GM19324 (cell line): ENCODE data around the gene ANTKMT.

ENCODE experiments used
- ATAC-seq: cut with Tn5 transposase; IDR thresholded peaks from one replicate; pipeline ENCODE4 v1.9.1; 2021; ENCODE audit warnings: mild to moderate bottlenecking, moderate library complexity; ENCODE audit not compliant: unreplicated experiment, low FRiP score

The ANTKMT gene

DNA sequence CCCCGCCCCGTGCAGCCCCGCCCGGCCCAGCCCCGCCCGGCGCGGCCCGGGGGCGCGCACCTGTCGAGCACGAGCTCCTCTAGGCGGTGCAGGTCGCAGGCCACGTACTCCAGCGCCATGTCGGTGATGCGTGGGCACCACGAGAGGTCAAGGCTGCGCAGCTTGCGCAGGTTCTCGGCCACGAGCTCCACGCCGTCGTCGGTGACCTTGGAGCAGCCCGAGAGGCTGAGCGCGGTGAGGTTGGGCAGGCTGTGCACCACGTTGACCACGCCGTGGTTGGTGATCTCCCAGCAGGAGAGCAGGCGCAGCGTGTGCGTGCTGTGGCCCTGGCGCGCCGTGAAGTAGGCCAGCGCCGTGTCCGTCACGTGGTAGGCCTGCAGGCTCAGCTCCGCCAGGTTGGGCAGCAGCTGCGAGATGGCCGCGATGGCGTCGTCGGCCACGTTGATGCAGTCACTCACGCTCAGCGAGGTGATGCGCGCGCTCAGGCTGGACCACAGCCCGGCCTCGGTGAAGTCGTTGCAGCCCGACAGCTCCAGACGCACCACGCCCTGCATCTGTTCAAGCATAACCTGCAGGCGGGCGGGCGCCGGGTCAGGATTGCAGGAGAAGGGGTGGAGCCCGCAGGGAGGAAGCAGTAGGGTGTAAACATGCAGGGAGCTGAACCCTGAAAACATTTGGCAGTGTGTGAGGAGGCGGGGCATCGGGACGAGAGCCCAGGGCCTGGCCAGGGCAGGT is 25.4 kb upstream of the ANTKMT start:
- ATAC-seq: no peak

DNA sequence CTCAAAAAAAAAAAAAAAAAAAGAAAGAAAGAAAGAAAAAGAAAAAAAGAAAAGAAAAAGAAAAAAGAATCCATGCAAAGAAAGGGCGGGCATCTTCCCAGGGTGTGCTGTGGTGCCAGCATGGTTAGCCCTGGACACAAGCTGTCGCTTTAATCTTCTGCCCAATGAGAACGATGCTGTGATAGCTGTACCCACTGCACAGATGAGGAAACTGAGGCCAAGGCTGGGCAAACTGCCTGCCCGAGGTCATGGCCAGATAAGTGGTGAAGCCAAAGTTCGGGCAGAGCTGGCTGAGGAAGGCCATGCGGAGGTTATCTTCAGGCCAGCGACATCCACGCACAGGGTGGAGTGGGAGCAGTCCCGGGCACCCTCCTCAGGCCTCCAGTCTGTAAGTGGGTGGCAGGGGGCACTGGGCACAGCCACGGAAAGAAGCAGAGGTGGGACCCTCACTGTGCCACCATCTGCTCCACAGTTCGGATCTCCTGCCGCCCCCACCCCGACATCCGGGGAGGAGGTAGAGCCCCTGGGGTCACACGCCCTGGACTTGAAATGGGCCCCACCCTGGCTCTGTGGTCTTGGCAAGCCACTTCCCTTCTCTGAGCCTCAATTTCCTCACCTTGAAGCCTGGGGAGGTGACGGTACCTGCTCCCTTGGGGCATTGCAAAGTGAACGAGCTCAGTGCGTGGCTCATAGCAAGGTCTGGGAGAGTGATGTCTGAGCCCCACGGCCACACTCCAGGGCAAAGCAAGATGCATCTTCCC is 21.9 kb upstream of the ANTKMT start:
- no peak for ATAC-seq

DNA sequence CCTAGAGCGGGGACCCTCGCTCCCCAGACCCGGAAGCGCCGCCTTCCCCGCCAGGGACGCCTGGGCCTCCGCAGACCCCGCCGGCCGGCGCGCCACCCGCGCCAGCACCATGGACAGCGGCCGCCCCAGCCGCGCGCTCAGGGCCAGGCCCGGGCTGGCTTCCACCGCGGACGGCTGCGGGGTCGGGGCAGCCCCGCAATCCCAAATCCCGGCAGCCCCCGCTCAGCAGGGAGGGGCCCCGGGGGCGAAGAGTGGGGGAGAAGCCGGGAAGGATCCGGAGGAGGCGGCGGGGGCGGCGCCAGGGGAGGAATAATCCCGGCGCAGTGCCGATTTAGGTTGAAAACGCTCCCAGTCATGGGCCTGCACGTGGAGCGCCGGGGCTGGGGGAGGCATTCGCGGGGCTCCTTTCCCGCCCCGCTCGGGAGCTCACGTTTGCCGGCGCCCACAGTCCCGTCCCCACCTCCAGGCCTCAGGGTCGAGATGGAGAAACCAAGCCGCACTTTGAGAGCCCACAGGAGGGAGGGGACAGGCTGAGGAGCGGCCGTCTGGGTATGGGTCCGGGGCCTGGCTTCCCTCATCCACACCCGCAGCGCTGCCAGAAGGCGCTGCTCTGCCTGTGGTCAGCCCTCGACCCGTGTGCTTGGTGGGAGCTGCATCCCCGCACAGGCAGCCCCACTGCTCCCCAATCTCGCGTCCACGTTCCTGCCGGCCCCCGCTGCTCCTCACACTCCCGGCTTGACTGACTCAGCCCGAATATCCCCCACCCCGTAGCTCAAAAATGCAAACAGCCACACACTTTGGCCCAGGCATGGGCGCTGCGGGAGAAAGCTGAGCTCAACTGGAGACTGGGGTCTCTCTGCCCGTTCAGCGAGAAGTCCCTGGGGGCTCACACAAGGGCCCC is 20.0 kb upstream of the ANTKMT start:
- no peak for ATAC-seq

DNA sequence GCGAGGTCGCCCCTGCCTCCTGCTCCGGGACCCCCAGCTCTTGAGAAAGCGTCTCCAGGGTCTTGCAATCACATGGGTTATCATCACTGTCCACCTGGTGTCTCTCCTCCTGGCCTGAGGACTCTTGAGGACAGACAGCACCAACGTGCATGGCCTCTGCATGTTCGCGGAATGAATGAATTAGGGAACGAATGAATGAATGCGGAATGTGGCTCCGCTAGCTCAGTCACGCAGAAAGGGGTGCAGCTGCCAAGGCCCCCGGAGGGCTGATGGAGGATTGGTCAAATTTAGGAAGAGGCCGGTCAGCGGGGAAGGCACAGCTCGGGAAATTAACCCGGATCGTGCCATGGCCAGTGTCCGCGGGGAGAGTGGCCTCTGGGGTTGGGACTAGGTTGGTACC is 18.6 kb upstream of the ANTKMT start:
- ATAC-seq: no peak

DNA sequence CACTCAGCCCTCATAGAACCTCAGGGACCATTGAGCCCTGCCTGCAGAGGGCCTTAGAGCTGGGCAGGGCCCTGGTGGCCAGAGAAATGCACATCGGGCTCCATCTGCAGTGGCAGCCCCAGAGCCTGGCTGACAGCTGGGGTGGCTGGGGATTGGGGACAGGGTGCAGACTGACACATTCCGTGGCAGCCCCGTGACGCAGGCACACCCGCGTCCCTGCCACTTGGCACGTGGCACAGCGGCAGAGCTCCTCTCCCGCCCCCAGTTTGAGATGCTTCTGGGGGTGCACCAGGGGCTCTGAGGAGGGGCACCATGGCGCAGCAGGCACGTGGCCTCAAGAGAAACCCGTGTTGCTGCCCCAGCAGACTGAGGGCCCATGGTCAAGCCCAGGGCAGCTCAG is 17.5 kb upstream of the ANTKMT start:
- no peak for ATAC-seq

DNA sequence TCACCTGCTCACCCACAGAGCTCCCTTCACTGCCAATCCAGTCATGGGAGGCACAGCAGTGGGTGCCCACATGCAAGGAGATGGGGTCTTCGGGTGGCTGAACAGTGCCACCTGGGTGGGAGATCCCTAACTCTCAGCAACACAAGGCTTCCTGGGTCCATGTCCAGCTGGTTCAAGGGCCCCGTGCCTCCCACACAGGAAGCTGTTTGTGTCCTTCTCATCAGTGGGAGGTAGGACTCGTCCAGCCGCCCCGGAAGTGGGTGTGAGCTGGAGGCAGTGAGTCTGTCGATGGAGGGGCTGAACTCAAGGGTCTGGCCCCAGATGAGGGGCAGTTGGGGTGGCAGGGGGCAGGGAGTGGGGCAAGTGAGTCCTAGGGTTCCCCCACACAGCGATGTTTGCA is 16.9 kb upstream of the ANTKMT start:
- no peak for ATAC-seq

DNA sequence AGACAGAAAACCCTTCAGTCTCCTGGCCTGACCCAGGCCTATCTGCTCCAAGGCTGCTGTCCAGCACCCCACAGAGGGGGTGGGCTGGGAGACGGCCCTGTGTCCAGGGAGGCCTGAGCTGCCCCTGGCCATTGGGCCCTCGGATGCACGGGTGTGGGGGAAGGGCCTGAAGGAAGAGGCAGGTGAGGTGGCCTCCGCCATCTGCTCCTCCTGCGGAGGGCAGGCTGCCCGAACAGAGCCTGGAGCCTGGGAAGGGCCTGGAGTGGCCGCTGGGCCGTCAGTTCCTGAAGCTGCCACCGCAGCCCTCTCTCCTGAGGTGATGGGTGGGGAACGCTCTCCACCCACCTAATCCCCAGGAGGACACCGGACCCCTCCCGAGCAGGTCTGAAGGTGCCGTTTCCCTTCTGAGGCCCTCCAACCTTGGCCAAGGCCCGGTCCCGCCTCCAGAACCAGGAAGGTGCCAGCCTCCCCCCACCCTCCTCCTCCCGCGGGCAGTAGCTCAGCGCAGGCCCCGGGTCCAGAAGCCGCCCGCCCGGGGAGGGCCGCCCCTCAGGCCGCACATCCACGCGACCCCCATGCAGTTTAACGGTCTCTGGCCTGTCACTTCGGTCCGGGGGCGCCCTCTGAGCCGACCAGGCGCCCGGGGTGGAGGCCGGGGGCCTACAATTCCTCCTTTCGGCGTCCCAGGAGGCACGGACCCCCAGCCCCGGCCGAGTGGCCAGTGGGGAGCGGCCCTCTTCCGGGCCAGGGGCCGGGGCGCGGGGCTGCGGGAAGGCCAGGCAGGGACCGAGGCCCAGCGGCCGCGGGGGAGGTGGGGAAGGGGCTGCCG is 16.2 kb upstream of the ANTKMT start:
- ATAC-seq: no peak

DNA sequence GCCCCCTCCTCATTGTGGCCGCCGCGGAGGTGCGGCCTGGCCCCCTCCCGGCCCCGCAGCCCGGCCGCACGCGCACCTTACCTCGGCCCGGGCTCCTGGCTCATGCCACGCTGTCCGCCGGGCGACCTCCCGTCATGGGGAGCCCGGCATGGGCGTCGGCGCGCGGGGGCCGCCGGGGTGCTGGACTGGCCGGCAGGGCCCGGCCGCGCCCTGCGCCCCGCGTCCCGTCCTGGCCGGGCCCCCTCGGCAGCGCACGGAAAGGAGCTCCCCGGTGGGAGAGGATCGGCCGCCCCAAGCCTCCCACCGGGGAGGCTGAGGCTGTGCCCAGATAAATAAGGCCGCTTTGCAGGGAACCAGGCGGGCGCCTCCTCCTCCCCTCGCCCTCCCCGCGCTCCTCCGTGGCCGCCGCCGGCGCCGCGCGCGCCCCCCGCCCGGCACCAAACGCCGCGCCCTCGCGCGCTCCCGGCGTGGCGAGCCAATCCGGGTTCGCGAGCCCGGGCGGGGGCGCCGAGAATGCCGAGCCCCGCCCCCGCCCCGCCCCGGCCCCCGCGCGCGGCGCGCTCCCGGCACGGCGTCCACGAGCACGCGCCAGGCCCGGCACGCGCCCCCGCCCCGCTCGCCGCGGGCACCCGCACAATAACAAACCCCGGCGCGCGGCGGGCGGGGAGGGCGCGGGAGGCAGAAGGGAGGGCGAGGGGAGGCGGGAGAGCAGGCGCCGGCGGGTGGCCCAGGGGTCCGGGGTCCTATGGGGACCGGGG is 15.3 kb upstream of the ANTKMT start, which contains the start of gene FBXL16:
Gene FBXL16 (minus strand): TSS at position 371 of the 758 bp plus-strand sequence. CDS start 8,396 bp downstream, outside the sequence.
- ATAC-seq: no peak

DNA sequence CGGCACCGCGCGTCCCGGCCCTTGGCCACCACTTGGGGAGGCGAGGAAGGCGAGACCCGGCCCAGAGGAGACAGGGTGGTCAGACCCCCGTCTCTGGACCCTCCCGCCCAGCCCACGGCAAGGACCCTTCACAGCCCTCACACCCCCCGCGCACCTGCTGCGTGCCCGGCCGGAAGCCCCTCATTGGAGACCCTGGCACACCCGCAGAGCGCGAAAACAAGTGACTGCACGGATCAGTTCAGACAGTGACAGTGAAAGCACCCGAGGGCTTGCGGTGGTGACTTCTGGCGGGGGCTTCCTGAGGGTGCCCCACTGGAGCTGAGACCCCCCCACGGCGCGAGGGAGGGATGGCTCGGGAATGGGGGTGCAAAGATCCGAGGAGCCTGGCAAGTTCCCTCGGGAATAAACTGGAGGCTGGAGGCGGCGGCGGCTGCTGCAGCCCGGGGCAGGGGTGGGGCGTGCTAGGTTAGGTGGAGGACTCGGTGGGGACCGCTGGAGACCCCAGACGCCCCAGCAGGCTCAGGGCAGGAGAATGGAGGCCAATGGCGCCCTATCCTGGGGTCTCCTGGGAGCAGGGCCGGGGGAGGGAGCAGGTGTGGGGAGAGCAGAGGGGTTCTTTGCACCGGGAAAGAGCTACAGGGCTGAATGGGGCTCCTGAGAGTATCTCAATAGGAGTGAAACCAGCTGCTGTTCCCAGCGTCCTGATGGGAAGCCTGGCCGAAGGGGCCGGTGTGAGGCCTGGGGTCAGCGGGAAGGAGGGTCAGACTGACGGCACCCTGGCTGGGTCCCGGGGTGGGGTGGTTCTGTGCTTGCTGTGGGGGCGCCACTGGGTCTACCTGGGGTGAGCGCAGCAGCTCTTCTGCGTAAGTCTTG is 14.5 kb upstream of the ANTKMT start:
- no peak for ATAC-seq

DNA sequence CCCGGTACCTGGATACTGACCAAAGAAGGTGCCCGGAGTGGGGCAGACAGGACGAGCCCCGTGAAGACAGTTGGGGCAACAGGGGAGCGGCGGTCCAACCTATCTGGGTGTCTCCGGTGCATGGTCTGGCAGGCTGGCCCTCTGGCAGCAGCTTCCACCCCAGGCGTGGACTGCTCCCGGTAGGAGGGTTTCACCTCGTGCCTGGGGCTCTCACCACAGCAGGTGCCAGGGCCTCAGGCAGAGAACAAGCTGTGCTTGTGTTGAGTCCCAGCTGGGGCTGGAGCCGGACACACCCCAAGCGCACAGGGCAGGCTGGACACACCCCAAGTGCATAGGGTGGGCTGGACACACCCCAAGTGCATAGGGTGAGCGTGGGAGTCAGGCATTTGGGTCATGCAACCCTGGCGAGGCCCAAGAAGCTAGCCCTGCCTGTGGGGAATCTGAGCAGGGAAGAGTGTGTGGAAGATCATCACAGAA is 13.8 kb upstream of the ANTKMT start:
- no peak for ATAC-seq

DNA sequence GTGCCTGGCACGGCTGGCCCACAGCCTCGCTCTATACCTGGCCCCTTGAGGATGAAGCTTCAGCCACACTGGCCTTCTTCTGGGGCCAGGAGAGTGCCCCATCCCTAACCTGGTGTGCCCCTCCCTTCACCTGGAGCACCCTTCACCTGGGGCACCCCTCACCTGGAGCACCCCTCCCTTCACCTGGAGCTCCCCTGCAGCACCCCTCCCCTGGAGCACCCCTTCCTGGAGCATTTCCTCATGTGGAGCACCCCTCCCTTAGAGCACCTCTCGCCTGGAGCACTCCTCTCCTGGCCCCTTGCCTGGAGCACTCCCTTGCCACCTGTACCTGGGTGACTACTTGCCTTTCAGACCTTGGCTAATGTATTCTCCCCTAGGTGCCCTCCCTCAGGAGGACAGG is 12.9 kb upstream of the ANTKMT start:
- no peak for ATAC-seq

DNA sequence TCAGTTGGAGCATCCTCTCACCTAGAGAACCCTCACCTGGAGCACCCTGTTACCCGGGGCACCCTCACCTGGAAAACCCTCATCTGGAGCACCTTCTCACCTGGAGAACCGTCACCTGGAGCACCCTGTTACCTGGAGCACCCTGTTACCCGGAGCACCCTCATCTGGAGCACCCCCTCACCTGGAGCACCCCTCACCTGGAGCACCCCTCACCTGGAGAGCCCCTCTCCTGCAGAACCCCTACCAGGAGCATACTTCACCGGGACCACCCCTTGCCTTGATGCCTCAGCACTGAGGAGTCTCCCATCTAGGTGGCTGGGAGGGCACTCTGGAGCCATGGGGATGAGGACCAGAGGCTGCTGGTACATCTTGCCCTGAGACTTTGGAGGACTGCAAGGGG is 12.0 kb upstream of the ANTKMT start:
- no peak for ATAC-seq

DNA sequence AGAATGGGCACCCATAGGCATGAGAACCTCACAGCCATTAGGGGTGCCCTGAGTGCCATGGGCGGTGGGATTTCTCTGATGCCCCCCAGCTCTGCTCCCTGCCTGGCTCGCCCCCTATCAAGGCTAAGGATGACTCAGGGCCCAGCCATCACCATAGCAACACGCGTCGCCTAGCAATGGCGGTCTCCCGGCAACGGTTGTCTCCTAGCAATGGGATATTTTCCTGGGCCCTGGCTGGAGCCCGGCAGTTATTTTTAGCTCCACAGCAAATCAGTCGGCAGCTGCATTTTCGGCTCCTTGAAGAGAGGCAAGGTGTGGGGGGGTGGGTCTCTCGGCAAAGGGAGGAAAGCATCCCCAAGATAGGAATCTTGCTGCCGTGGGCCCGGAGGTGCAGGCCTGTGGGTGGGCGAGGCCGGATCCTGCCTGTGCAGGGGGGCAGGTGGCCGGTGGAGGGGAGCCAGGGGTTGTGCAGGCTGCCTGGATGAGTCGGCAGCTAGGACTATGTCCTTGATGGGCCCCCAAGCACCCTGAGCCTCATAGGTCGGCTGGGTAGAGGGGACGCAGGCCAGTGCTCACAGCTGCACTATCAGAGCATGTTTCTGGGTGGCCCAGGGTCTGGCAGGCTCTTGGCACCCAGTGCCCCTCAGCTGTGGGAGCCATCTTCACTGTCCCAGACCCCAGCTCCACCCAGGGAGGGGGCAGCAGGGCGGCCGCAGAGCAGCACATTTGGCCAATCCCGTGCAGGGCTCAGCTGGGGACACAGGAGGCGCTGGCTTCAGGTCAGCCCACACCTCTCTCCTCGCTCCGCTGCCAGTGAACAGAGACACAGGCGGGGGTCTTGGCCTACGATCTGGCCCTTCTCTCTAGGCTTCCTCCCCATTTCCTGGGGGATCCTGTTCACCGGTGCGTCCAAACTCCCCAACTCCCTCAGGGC is 11.1 kb upstream of the ANTKMT start:
- ATAC-seq: no peak

DNA sequence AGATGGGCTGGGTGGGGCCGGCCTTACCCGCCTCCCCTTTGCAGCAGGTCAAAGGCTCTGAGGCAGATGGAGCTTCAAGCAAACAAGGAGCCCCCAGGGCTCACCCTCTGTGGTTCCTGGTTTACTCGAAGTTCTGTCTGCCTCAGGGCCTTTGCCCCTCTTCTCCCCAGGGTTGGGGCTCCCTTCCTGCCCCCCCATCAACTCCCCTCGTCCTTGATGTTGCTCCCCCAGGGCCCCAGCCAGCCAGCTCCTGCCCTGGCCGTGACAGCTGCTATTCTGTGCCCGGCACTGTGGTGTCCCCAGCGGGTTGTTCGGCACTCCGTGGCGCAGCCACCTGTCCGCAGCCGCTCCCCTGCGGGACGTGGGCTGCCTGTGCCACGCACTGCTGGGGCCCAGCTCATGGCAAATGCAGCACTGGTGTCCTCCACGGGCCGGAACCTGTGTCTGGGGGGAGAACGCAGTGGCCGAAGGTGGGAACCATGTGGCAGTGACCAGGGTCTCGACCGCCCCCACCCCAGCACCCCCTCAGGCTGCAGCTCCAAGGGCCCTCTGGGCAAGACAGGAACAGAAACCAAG is 10.4 kb upstream of the ANTKMT start:
- ATAC-seq: no peak

DNA sequence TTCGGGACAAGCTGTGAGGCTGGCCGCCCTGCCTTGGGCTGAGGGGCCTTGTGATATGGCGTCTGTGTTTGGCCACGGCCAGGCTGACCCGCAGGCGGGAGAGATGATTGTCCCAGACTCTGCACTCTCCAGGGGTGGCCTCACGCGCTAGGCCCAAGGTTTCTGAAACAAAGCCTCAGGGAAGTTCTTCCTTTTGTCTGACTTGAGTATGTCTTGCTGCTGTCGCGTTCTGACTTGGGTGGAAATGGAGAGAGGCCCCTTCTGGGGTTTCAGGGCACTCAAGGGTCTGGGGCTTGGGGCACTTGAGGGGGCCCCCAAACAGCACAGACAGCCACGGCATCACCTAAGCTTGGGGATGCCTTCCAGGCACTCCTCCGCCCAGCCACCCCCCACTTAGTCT is 9.9 kb upstream of the ANTKMT start:
- no peak for ATAC-seq

DNA sequence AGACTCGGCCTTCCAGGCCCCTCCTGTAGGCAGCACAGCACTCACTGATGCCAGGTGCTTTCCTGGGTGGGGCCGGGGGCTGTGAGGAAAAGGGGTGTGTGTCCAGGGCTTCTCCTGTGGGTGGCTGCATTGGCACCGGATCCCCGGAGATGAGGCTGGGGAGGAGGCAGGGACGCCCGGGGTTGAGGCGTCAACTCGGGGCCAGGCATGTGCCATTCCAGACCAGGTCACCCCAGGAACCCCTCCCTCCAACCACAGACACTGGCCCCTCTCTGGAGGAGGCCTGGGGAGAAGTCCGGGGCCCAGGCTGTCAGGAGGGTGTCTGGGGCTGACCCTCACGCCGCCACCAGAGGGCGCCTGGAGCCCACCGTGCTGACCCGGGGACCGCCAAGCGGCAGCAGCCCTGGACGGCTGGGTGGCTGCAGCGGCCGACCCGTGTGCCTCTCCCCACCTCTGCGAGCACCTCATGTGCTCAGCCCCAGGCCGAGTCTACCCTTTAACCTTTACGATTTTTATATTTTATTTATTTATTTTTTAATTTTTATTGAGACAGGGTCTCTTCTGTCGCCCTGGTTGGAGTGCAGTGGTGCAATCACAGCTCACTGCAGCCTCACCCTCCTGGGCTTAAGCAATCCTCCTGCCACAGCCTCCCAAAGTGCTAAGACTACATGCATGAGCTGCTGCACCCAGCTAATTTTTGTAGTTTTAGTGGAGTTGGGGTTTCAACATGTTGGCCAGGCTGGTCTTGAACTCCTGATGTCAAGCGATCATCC is 9.2 kb upstream of the ANTKMT start:
- ATAC-seq: no peak
